Mesodermal cell (in vitro differentiated cells): Measurements from ENCODE around the gene LRRC4C.

Source experiments
- H3K27ac ChIP-seq: 2 replicates; pipeline ENCODE4 v1.7.0; 2013; ENCODE audit warnings: mild to moderate bottlenecking, low read depth, low read length, moderate library complexity; ENCODE audit not compliant: severe bottlenecking
- H3K36me3 ChIP-seq: 2 replicates; pipeline ENCODE4 v1.7.1; 2013; ENCODE audit warnings: mild to moderate bottlenecking, low read length, moderate library complexity; ENCODE audit not compliant: control insufficient read depth, insufficient read depth
- H3K4me1 ChIP-seq: one replicate; pipeline ENCODE4 v1.7.1; 2013; ENCODE audit warnings: mild to moderate bottlenecking, low read length; ENCODE audit not compliant: insufficient read depth, control insufficient read depth, poor library complexity, severe bottlenecking
- H3K4me3 ChIP-seq: 2 replicates; pipeline ENCODE4 v1.7.0; 2013; ENCODE audit warnings: low read length, control low read depth, mild to moderate bottlenecking; ENCODE audit not compliant: insufficient read depth, poor library complexity, severe bottlenecking; ENCODE audit errors: extremely low read depth
- H3K9me3 ChIP-seq: 2 replicates; pipeline ENCODE4 v1.7.1; 2013; ENCODE audit warnings: mild to moderate bottlenecking, low read length, moderate library complexity; ENCODE audit not compliant: control insufficient read depth
- WGBS, 2 experiments: methylation state at CpG; one replicate each; pipeline ENCODE4 v1.1.5; 2013; ENCODE audit warnings: missing lambda C conversion rate in 2 of 2; ENCODE audit not compliant: insufficient coverage in 2 of 2; 5-methylcytosine and 5-hydroxymethylcytosine counted together

The LRRC4C gene

DNA sequence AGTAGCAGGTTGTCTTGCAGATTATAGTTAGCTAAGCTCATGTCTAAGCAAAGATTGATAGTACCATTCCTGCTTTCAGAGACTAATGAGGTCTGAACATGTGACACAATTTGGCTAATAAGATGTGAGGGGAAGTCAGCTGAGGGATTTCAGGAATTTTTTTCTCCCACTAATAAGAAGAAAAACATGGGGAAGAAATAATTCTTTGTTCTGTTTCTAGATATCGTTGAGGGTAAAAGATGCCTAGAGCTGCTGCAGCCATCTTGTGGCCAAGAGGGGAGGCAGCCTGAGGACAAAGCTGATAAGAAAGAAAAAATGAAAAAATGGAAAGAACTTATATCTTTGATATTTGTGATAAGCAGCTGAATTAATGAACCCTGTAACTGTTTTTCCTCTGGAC, 1334.4 kb downstream of the LRRC4C start:
- Histone ChIP-seq H3K4me1 (no peaks in the 10 kb centered on the region), H3K27ac (no peak overlapping the region), H3K9me3 (peaks cover 4% of the 10 kb centered on the region), H3K36me3 (no peaks in the 10 kb centered on the region), H3K4me3 (no peak overlapping the region)
- WGBS, 2 experiments: 14 to 60% methylated on average over 1 of the region's 1 CpG

DNA sequence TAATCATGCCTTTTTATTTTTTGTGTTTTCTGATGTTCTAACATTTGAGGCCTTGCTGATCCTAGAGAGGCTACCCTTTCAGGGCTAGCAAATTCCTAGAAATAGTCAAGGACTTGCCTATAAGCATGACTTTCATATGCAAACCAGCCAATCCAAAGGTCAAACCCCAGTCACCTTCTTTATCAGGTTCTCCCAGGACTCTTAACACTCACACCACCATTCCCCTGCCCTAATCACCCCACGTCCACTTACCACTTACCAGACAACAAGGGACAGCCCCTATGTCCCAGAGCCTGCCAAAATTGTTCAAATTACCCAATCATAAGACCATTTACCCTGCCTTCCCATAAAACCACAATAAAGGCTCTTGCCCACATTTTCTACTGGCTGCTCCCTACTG, 1339.8 kb downstream of the LRRC4C start:
- Histone ChIP-seq H3K4me1 (no peaks in the 10 kb centered on the region), H3K9me3 (peaks cover 4% of the 10 kb centered on the region), H3K27ac (no peak overlapping the region), H3K4me3 (no peak overlapping the region), H3K36me3 (peaks cover 5% of the 10 kb centered on the region)
- 63 to 73% methylated on average over 1 of the region's 1 CpG for WGBS, 2 experiments

DNA sequence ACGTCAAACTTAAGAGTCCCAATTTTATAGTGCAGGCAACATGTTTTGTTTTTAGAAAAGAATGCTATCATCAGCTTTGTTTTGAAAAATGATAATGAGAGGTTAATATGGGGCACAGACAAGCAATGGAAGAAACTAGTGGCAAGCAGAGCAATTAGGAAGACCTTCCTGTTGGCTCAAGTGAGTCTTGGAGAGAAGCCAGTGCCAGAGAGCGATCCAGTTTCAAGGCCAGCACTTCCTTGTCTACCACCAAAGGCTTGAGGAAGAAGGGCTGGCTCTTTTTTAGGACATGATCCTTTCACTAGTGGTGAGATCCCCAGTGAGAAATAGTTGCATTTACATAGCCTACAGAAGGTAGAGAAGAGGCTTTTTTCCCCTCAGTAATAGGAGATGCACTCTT, 1340.7 kb downstream of the LRRC4C start:
- Histone ChIP-seq H3K36me3 (peaks cover 9% of the 10 kb centered on the region), H3K9me3 (no peaks in the 10 kb centered on the region), H3K4me1 (no peaks in the 10 kb centered on the region), H3K27ac (no peak overlapping the region), H3K4me3 (no peak overlapping the region)
- 88 to 100% methylated on average over 1 to 2 of the region's 2 CpGs for WGBS, 2 experiments

DNA sequence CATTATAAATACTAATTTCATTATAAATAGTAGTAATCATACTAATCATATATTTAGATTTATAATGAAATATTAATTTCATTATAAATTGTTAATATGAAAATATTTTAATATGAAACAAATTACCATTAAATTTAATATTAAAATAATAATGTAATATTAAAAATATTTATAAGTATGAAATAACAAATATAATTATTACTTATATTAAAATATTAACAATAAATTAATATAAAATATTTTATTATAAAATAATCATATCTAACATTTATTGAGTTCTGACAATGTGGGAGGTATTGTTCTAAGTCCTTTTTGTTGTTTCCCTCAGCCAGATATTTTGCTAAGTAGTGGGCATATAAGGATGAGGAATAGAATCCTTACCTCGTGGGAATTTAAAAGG, 1341.4 kb downstream of the LRRC4C start:
- Histone ChIP-seq H3K9me3 (no peaks in the 10 kb centered on the region), H3K4me1 (no peaks in the 10 kb centered on the region), H3K27ac (no peak overlapping the region), H3K36me3 (peaks cover 9% of the 10 kb centered on the region), H3K4me3 (no peak overlapping the region)
- 67% methylated on average over 1 of the region's 1 CpG; no CpG with 5 or more reads in 1 of the 2 experiments for WGBS, 2 experiments

DNA sequence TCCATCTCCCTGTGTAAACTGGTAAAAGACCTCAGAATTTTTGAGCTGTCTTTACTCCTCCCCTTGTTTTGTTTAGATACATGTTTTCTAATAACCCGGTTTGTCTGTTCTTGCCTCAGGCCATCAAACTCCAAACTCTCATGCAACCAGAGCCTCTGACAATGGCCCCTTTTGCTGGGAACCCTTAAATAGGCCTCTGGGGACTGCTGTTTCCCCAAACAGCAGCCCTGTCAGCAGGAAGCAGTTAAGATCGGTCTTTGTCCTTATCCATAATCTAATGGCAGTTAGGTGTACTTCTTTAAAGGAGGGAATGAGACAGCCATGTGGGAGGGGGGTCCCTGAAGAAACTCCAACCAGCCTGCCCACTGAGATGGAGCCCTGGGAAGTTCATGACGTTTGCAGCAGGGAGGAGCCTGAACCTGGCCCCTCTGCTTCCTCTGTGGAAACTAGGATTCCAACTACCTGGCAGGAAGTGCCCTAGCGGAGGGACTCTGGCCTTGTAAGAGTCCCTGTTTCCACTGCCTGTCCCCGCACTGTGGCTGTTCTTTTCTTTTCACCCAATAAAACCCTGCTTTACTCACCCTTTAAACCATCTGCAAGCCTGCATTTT, 1354.4 kb downstream of the LRRC4C start:
- Histone ChIP-seq H3K27ac (no peak overlapping the region), H3K4me1 (no peaks in the 10 kb centered on the region), H3K9me3 (no peaks in the 10 kb centered on the region), H3K4me3 (no peak overlapping the region), H3K36me3 (no peaks in the 10 kb centered on the region)
- WGBS, 2 experiments: 75 to 82% methylated on average over 4 of the region's 5 CpGs

DNA sequence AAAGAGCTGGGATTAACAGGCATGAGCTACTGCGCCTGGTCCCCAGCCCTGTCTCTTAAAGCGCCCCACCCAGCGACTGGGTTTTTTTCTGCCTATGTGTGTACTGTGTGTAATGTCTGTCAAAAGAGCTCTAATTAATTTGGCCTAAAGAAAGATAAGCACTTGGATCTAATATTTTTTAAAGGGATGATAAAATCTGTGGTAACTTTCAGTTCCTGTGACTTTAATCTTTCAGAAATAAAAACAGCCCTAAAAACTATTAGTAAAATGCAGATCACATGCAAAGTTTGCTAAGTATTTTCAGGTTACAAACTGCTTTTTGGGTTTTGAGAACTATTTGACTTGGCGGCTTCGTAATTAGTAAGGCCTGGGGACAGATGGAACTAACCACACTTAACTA, 1358.7 kb downstream of the LRRC4C start:
- no peaks in the 10 kb centered on the region for H3K36me3 ChIP-seq
- no peaks in the 10 kb centered on the region for H3K4me1 ChIP-seq
- H3K27ac ChIP-seq: no peak overlapping the region
- WGBS, 2 experiments: 89 to 95% methylated on average over 3 of the region's 5 CpGs
- H3K9me3 ChIP-seq: no peaks in the 10 kb centered on the region
- H3K4me3 ChIP-seq: no peak overlapping the region

DNA sequence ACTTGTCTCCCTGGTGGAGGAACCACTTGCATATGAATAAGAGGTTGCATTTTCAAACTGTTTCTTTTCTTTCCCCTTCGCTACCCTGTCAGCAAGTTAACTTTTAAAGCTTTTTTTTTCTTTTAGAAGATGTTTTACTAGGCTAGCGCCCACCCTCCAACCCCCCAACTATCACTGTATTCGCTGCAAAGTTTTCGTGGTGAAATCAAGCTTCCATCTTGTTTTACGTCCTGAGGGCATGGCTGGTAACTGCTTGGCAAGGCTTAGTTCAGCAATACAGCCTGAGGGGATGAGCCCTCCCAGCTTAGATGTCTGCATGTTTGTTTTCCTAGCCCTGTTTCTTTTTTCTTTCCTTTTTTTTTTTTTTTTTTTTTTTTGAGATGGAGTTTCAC, 1359.3 kb downstream of the LRRC4C start:
- H3K36me3 ChIP-seq: no peaks in the 10 kb centered on the region
- no peaks in the 10 kb centered on the region for H3K4me1 ChIP-seq
- no peak overlapping the region for H3K4me3 ChIP-seq
- H3K9me3 ChIP-seq: no peaks in the 10 kb centered on the region
- whole genome bisulfite sequencing, 2 experiments: 60 to 80% methylated on average over 1 to 4 of the region's 5 CpGs
- H3K27ac ChIP-seq: no peak overlapping the region

DNA sequence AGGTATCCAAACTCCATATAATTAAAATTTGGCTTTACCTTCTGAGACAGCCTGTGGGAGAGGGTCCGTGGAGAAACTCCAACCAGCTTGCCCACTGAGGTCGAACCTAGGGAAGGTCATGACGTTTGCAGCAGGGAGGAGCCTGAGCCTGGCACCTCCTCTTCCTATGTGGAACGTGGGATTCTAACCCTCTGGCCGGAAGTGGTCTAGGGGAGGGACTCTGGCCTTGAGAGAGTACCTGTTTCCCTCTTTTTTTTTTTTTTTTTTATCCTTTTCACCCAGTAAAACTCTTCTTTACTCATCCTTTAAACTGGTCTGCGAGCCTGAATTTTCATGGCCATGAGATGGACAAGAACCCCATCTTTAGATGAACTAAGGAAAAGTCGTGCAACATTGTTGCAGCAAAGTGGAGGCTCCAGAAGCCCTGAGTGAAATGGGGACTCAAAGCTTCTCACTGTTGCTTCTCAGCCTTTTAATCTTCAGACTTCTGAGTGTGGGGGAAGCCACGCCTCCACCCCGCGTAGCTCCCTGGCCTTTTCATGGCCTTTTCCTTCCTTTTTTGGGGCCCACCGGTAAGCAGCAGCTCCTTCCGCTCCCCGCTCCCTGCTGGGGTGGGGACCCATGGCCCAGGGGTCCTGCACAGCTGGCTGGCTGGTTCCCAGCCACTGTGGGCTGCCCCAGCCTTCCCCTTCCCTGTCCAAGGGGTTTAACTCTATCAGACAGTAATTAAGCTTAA, 1359.9 kb downstream of the LRRC4C start:
- H3K27ac ChIP-seq: no peak overlapping the region
- no peaks in the 10 kb centered on the region for H3K36me3 ChIP-seq
- H3K4me1 ChIP-seq: no peaks in the 10 kb centered on the region
- H3K9me3 ChIP-seq: no peaks in the 10 kb centered on the region
- 77 to 81% methylated on average over 9 to 12 of the region's 13 CpGs for WGBS, 2 experiments
- H3K4me3 ChIP-seq: no peak overlapping the region

DNA sequence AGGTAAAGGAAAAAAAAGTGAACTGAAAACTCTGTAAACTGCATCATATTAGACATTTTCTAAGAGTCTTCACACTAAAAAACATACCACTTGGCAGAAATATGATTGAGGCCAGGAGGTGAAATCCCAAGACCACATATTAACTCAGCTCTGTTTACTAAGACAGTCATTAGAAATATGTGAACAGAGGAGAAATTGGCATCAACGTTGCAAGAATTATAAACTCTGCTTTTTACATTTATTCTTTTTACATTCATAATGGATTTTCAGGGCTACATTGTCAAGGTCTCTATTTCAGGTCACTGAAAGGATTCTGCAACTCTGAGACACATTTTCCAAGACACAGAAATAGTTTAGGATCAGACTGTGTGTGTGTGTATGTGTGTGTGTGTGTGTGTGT, 1364.0 kb downstream of the LRRC4C start:
- Histone ChIP-seq H3K4me1 (no peaks in the 10 kb centered on the region), H3K27ac (no peak overlapping the region), H3K9me3 (no peaks in the 10 kb centered on the region), H3K36me3 (no peaks in the 10 kb centered on the region), H3K4me3 (no peak overlapping the region)
- WGBS, 2 experiments: no CpG with 5 or more reads among the region's 1 CpG

DNA sequence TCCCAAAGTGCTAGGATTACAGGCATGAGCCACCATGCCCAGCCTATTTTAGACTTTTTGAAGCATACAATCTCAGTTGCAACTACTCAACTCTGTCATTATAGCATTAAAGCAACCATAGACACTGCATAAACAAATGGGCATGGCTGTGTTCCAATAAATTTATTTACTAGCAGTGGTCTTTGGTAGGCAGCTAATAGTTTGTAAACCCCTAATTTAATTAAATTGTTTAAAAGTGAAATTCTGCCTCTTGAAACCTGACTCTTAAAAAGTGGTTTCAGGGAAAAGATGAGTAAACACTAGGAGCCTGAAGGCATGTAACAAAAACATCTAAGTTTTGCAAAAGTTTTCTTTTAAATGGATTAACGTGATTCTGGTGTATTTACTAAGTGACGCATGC, 1364.5 kb downstream of the LRRC4C start:
- Histone ChIP-seq H3K36me3 (no peaks in the 10 kb centered on the region), H3K27ac (no peak overlapping the region), H3K4me1 (no peaks in the 10 kb centered on the region), H3K4me3 (no peak overlapping the region), H3K9me3 (no peaks in the 10 kb centered on the region)
- WGBS, 2 experiments: no CpG with 5 or more reads among the region's 2 CpGs

DNA sequence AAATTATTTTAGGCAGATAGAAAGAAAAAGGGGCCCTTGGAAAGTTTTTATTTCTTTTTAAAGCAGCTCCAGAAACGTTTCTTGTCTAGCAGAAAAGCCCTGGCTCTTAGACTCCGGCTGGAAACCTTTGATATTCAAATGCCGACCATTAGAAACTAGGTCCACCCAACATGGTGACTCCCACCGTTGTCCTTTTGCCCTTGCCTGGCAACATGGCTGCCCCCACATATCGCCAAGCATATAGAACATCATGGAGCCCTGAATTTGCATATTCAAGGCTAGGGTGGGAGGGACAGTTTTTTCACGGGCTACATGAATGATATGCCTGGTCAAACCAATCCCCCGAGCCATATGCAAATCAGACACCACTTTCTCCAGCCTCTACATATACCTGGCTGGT, 1379.0 kb downstream of the LRRC4C start:
- Histone ChIP-seq H3K4me1 (no peaks in the 10 kb centered on the region), H3K36me3 (no peaks in the 10 kb centered on the region), H3K27ac (no peak overlapping the region), H3K9me3 (no peaks in the 10 kb centered on the region), H3K4me3 (no peak overlapping the region)
- WGBS, 2 experiments: 84 to 89% methylated on average over 5 to 6 of the region's 7 CpGs
